ENCODE data around the gene FOLR1.
A peak's percentile ranks its signal among the peaks of the same experiment; 100 is the strongest.

FOLR1 gene

GRCh38 chr11:72234514-72234830 is 42.5 kb downstream of the FOLR1 start:
- FAIRE-seq = no peak
- no peak for DNase-seq (ENCODE audit: low spot score)

- no peak for FAIRE-seq
- DNase-seq (ENCODE audit: low spot score) = no peak
Measured at GRCh38 chr11:72234920-72235319, 43.0 kb downstream of the FOLR1 start.

DNA sequence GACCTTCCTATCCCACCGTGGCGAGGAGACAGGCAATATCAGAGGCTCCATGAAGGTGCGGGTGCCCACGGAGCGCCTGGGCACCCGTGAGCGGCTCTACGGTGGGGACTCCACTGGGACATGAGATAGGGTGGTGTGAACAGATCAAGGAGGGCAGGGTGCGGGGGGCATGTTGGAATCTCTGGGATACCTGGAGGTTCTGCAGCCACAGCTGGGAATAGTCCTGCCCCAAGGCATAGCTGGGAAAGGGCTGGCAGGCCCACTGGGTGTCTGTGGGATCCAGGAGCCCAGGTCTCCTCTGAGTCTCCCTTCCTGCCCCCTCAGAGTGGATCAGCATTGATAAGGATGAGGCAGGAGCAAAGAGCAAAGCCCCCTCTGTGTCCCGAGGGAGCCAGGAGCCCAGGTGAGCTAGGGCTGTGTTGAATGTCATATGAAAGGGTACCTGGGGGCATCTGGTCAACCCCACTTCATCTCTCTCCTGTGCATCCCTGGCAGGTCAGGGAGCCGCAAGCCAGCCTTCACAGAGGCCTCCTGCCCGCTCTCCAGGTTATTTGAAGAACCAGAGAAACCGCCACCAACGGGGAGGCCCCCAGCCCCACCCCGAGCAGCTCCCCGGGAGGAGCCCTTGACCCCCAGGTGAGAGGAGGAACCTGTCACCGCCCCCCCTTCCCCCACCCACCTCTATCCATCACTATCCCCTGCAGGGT is 43.6 kb downstream of the FOLR1 start:
- FAIRE-seq = no peak

DNA sequence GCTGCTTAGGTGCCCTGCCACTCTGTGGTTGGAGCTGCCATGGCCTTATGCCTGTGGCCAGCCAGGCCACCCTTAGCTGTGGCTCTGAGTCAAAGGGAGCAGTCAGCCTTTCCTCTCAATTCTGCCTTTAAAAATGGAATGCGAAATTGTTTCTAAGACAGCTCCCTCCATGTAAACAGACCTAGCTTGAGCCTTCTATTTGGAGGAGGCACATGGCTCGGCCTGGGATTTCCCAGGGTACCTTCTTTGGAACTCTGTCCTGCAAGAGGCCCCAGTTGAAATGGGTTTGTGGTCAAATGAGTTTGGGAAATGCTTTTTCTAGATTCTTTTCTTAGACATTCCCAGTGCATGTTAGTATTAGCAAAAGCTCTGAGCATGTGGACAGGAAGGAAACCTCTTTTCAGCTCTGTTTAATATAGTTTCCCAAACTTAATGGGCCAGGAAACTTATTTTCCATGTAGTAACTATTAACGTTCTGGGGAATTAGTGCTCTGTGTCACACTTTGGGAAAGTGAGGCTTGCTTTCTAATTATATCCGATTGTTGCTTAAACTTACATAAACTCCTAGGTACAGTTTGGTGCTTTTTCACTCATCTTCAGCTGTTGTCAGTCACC is 44.2 kb downstream of the FOLR1 start:
- no peak for FAIRE-seq

More for the DNA sequence above, 43.6 kb downstream of the FOLR1 start:
- DNase-seq (ENCODE audit: low spot score) = no peak

GRCh38 chr11:72236774-72237111 is 44.8 kb downstream of the FOLR1 start:
- FAIRE-seq (no peak), DNase-seq (ENCODE audit: low spot score) (no peak)

More for the DNA sequence above, 44.2 kb downstream of the FOLR1 start:
- DNase-seq (ENCODE audit: low spot score) = no peak

GRCh38 chr11:72237112-72237931 is 45.4 kb downstream of the FOLR1 start:
- FAIRE-seq = no peak
- no peak for DNase-seq (ENCODE audit: low spot score)

GRCh38 chr11:72238040-72238450 is 46.1 kb downstream of the FOLR1 start:
- no peak for FAIRE-seq
- DNase-seq (ENCODE audit: low spot score) = peak; percentile 29

DNA sequence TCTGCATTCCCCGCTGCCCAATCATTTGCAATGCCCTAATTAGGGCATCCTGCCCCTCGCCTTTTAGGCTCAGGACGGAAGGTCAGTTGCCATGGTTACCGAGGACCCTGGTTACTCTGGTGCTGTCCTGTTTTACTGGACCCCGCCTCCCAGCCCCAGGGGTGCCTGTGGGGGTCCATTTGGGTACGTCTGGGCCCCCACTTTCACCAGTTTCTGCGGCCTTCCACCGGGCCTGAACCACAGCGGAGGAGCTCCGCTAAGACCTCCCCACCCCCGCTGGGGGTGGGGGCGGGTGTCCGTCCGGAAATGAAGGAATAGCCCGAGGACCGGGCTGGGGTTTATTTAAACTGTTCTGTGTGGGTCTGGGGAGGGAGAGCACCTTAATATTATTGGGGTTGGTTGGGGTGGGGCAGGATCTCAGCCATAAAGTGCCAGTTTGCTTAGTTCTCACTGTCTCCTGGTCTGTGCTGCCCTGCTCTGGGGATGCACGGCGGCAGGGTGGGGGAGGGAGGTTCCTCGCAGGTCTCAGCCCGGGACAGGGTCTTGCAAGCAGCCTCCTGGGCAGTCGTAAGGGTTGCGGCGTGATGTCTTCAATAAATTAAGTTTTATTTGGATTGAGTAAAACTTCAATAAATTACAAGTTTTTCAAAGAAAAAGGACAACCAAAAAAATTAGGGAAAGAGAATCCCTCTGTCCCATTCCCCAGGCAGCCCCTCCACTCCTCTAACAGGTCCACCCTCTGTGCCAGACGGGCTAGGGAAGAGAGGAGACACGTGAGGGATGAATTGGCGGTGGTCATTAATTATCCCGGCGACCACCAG is 46.8 kb downstream of the FOLR1 start:
- DNase-seq (ENCODE audit: low spot score) (no peak), FAIRE-seq (no peak)

DNA sequence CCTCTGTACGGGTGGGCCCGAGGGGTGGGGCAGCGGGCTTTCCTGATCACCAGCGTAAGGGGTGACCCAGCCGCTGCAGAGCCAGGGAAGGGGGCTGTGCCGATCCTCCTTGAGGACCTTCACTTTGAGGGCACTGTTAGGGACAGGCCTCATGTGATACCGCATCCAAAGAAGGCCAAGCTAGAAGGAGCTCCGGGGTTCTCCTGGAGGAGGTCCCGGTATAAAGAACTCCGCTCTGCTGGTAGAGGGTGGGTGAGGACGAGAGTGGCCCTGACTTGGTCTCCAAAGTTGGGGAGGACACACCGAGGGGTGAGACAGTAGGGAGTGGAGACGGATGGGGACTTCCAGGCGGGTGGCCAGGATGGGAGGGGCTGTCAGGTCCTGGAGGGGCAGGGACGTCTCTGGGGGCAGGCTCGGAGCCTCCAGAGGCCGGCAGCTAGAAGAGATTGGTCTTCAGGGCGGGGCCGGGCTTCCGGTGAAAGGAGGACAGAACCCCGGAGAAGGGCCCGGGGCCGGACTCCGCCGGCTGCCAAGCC is 47.4 kb downstream of the FOLR1 start:
- peak; percentile 8 for DNase-seq (ENCODE audit: low spot score)
- FAIRE-seq = no peak

- DNase-seq (ENCODE audit: low spot score) (no peak), FAIRE-seq (no peak)
Measured at GRCh38 chr11:72239849-72240460, 48.0 kb downstream of the FOLR1 start.

DNA sequence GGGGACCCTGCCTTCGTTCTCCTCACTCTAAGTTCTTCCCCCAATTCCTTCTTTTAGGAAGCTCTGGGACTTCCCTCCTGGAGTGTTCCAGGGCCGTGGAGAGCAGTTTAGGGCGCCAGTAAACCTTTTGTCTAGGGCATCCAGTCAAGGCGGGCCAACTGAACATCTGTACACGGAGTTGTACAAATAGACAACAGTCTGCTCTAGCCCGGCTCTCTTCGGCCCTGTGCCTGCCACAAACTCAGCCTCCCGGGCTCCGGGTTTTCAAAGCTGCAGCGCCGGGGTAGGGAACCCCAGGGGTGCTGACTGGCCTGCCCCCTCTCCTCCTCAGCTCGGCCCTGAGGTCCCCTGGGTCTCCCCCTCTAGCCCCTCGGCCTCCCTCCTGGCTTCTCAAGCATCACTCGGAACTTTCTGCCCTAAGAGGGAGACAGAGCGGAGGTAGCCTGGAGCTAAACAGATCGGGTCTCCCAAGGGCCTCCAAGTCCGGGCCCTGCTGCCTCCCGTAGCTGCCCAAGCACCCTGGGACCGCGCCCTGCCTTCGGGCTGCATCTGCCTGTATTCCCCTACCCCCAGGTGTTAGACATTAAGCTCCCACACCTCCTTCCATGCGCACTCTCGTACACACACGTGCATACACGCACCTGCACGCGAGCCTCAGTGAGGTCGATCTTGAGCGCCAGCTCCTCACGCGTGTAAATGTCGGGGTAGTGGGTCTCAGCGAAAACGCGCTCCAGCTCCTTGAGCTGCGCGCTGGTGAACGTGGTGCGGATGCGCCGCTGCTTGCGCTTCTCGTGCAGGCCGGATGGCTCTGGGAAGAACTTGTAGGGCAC is 48.7 kb downstream of the FOLR1 start:
- no peak for FAIRE-seq
- no peak for DNase-seq (ENCODE audit: low spot score)

GRCh38 chr11:72241291-72241781 is 49.4 kb downstream of the FOLR1 start:
- DNase-seq (ENCODE audit: low spot score) (no peak), FAIRE-seq (no peak)

DNA sequence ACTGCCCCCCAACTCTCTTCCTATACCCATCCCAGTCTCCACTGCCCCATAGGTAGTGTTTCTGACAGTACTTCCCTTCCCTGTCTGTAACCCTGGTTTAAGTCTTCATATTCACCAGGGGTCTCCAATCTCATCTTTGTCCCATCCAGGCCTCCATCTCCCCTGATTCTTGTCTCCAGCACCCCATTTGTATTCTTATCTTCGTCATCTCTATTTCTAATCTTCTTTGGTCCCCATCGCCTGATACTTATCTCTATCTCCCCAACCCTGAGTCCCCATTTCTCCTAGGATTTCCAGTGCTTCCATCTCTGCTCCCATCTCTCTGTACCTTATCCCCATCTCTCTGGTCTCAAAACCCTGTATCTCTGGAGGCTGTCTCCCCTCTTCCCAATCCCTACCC is 50.2 kb downstream of the FOLR1 start:
- DNase-seq (ENCODE audit: low spot score) = no peak
- FAIRE-seq = no peak

DNA sequence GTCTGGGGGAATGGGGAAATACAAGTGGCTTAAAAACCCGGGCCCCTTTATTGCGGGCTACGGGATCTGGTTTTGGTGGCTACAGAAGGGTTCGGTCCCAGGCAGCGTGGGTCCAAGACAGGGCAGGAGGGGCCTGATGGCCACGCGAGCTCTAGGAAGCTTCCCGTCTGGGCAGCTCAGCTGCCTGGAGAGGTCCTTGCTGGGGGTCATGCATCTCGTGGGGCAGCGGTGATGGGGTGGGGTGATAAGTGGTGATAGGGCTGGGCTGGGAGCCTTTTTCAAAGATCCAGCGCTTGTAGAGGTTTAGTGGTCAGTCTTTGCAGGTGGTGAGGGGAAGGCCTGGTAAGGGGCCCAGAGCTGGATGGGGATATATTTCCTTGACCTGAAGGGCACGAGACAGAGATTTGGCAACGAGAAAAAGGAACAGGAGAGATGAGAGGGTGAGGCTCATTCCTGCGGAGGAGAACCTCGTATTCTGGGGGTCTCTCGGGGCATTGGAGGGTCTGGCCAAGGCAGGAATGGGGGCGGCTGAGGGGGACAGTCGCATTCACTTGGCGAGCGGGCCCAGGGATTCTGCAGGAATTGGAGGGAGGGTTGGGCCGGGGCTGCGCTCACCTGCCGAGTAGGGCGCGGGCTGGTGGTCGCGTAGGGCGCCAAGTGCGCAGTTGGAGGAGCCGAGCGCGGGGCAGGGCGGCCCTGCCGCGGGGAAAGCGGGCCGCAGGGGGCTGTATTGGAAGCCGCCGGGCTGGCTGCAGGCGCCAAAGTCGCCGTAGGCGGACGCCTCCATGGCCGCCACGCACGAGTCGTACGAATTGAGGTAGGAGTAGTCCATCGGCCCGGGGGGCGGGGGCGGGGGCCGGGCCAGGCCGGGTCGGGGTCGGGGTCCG is 51.5 kb downstream of the FOLR1 start:
- FAIRE-seq (no peak), DNase-seq (ENCODE audit: low spot score) (no peak)

- no peak for DNase-seq (ENCODE audit: low spot score)
- no peak for FAIRE-seq
Measured at GRCh38 chr11:72244060-72244360, 52.1 kb downstream of the FOLR1 start, which contains the start of gene PHOX2A. PHOX2A (minus strand) TSS chr11:72244176; CDS start chr11:72244004, 172 bp downstream.

DNA sequence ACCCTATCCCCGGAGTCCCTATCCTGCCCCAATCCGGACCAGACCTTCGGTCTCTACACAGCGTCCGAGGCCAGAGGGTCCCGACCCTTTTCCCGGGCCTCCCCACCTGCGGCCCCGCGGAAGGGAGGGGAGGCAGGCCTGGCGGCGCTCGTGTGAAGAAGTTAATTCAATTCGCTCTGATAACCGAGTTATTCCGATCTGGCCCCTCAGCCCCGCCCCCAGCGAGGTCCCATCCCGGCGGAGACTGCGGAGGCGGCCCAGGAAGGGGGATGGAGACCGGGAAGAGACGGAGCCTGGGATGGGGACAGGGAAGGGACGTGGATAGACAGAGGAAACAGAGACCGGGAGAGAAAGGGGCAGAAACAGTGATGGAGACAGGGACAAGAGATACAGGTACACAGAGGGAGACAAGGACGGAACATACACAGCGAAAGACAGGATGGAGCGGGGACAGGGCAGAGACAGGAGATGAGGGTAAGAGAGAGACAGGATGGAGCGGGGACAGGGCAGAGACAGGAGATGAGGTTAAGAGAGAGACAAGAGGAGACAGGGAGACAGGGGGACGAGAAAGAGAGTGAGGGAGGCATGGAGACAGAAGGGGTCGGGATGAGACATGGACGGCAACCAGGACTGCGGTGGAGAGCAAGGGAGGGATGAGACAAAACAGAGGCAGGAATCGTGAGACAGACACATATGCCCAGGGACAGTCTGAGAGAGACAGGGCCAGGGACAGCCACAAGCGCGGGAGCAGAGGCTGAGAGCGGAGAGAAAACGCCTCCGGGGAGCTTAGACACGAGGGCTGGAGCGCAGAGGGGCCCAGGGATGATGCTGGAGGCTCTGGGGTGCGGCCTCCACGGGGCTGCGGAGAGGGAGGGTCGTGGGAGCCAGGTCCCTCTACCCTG is 52.7 kb downstream of the FOLR1 start:
- no peak for FAIRE-seq
- no peak for DNase-seq (ENCODE audit: low spot score)

DNA sequence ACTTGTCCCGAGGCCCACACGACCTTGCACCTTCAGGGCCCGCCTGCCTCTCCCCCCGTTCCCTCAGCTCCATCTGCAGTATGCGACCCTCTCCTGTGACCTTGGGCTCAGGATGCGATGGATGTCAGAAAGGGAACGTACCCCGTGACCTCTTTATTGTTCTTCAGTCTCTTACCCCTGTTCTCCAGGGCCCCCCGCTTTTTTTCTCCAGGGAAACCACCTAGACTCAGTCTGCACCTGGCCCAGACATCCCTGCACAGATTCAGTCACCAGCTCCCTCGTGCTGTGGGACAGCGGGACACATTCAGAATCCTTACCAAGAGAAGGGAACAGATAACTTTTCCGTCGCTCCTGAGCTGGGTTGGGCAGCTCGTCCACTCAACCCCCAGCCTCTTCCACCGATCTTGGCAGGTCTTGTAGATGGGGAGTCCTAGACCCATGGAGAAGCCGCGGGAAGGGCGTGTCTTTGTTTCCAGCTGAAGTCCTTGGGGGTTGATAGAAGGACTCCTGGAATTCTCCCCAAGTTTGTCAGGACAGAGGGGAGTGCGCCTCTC is 53.4 kb downstream of the FOLR1 start:
- FAIRE-seq (no peak), DNase-seq (ENCODE audit: low spot score) (no peak)

Measured in RCC 7860 (cell line).